ENCODE results near the gene DDX1.
A peak's percentile ranks its signal among the peaks of the same experiment; 100 is the strongest.
"Not testable (repeated sequence)": the region's sequence is repeated elsewhere in the genome, so short reads cannot be mapped to it uniquely, and the experiment has no call there.

Gene DDX1

GRCh38 chr2:15591692-15592463 lies at the start of gene DDX1:
Gene DDX1 (plus strand): TSS chr2:15591868. CDS start chr2:15591934, 66 bp downstream.
- TF ChIP-seq CTCF (IDR thresholded peaks at IDR 0.05; ENCODE audit: insufficient read depth, low read depth, low read length, missing control alignments) = no peak
- DNase-seq (ENCODE audit: low read depth) = peak; percentile 89

GRCh38 chr2:15542269-15542668 lies 49.4 kb upstream of the DDX1 start:
- not testable (repeated sequence) for DNase-seq (ENCODE audit: low read depth); H3K4me3 ChIP-seq (ENCODE audit: low read length)

More at GRCh38 chr2:15591692-15592463, at the start of gene DDX1:
- peak within 1 kb of the TSS; percentile 88 for H3K4me3 ChIP-seq (ENCODE audit: low read length)

- no peak for DNase-seq (ENCODE audit: low read depth)
Measured at GRCh38 chr2:15543053-15543452, 48.6 kb upstream of the DDX1 start.

GRCh38 chr2:15543541-15543940 lies 48.1 kb upstream of the DDX1 start:
- H3K4me3 ChIP-seq (ENCODE audit: low read length) = no peak overlapping the region
- TF ChIP-seq CTCF (IDR thresholded peaks at IDR 0.05; ENCODE audit: insufficient read depth, low read depth, low read length, missing control alignments) = no peak
- DNase-seq (ENCODE audit: low read depth) = no peak

More at GRCh38 chr2:15543053-15543452, 48.6 kb upstream of the DDX1 start:
- no peak overlapping the region for H3K4me3 ChIP-seq (ENCODE audit: low read length)
- TF ChIP-seq CTCF (IDR thresholded peaks at IDR 0.05; ENCODE audit: insufficient read depth, low read depth, low read length, missing control alignments) = no peak

- DNase-seq (ENCODE audit: low read depth) = no peak
- H3K4me3 ChIP-seq (ENCODE audit: low read length) = no peak overlapping the region
- TF ChIP-seq CTCF (IDR thresholded peaks at IDR 0.05; ENCODE audit: insufficient read depth, low read depth, low read length, missing control alignments) = no peak
Measured at GRCh38 chr2:15544227-15544626, 47.4 kb upstream of the DDX1 start.

GRCh38 chr2:15546297-15547098 lies 45.2 kb upstream of the DDX1 start:
- no peak overlapping the region for H3K4me3 ChIP-seq (ENCODE audit: low read length)
- TF ChIP-seq CTCF (IDR thresholded peaks at IDR 0.05; ENCODE audit: insufficient read depth, low read depth, low read length, missing control alignments) = peak; percentile 17
- DNase-seq (ENCODE audit: low read depth) = no peak

GRCh38 chr2:15547115-15547876 lies 44.4 kb upstream of the DDX1 start:
- TF ChIP-seq CTCF (IDR thresholded peaks at IDR 0.05; ENCODE audit: insufficient read depth, low read depth, low read length, missing control alignments) = no peak
- H3K4me3 ChIP-seq (ENCODE audit: low read length) = no peak overlapping the region
- peak; percentile 9 for DNase-seq (ENCODE audit: low read depth)

Data from epithelial cell of esophagus (primary cell).